ENCODE measurements around the gene KHDC4. TPM values are rescaled to one million over a fixed set of nuclear protein-coding genes. Genes with fewer than 3 reads are reported as not detected.
"Not testable (repeated sequence)": the region's sequence is repeated elsewhere in the genome, so short reads cannot be mapped to it uniquely, and the experiment has no call there.

The KHDC4 gene
- polyA plus RNA-seq, 1 donor from 2014 or later, result 97.1 TPM

DNA sequence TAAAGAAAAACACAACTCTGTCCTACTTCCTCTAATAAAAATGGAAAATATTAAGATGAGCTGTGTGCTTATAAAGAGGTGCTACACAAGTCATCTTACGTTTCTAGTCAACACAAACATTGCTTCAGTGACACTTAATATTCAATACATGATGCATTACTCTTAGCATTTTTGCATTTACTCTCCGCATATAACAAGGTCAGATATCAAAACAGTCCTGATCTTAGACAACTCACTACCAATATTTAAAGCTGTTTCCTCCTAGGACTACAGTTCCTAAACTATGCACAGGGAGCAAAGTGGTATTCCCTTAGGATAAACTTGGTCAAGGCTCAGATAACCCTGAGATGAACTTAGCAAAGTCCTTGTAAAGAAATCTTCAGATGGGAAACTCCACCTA lies 35.3 kb downstream of the KHDC4 start (continued):
- TF ChIP-seq EP300 (conservative IDR thresholded peaks at IDR 0.05; ENCODE audit: poor library complexity, severe bottlenecking), result no peak

DNA sequence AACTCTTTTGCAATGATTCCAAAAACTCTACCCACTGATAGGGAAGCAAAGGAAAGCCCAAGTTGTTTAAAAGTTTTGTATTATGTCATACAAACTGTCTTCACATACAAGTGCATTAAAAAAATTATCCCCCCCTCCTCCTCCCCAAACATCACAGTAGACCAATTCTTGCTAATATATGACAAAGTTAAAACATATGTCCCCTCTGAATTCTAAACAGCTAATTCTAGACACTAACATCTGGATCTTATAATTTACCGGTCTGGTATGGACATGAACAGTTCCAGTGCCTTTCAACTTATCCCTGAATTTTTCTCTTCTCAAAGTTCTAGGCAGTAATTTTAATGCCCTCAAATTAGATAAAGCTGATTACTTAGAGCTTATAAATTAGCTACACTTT lies 36.5 kb downstream of the KHDC4 start:
- Histone ChIP-seq H3K27me3 (ENCODE audit: insufficient read depth, low read depth, low read length) (no peaks in the 10 kb centered on the region), H3K36me3 (ENCODE audit: insufficient read depth, low read length) (peaks cover 9% of the 10 kb centered on the region), H3F3A (ENCODE audit: insufficient read depth, low read length, poor library complexity, severe bottlenecking) (no peaks in the 10 kb centered on the region), H3K4me3 (ENCODE audit: low read length) (no peak overlapping the region), H3K9me2 (ENCODE audit: insufficient read depth, low read length) (no peaks in the 10 kb centered on the region), H4K20me1 (ENCODE audit: insufficient read depth) (no peaks in the 10 kb centered on the region), H3K27ac (ENCODE audit: low read length) (no peak overlapping the region), H3K9me3 (ENCODE audit: low read length) (no peaks in the 10 kb centered on the region), H3K79me2 (replicated peaks; ENCODE audit: insufficient read depth, low read length) (no peaks in the 10 kb centered on the region), H2AFZ (ENCODE audit: low read depth, low read length) (no peak overlapping the region), H3K4me2 (ENCODE audit: low read length) (no peak overlapping the region), H3K9ac (ENCODE audit: low read length) (no peak overlapping the region)
- no peak for TF ChIP-seq SMC3 (conservative IDR thresholded peaks at IDR 0.05; ENCODE audit: poor library complexity)
- TF ChIP-seq RAD21 (conservative IDR thresholded peaks at IDR 0.05), result no peak
- TF ChIP-seq EZH2 (IDR thresholded peaks at IDR 0.05; ENCODE audit: borderline replicate concordance, insufficient read depth, low read length, poor library complexity, severe bottlenecking), result no peak
- TF ChIP-seq, protein P1, sequence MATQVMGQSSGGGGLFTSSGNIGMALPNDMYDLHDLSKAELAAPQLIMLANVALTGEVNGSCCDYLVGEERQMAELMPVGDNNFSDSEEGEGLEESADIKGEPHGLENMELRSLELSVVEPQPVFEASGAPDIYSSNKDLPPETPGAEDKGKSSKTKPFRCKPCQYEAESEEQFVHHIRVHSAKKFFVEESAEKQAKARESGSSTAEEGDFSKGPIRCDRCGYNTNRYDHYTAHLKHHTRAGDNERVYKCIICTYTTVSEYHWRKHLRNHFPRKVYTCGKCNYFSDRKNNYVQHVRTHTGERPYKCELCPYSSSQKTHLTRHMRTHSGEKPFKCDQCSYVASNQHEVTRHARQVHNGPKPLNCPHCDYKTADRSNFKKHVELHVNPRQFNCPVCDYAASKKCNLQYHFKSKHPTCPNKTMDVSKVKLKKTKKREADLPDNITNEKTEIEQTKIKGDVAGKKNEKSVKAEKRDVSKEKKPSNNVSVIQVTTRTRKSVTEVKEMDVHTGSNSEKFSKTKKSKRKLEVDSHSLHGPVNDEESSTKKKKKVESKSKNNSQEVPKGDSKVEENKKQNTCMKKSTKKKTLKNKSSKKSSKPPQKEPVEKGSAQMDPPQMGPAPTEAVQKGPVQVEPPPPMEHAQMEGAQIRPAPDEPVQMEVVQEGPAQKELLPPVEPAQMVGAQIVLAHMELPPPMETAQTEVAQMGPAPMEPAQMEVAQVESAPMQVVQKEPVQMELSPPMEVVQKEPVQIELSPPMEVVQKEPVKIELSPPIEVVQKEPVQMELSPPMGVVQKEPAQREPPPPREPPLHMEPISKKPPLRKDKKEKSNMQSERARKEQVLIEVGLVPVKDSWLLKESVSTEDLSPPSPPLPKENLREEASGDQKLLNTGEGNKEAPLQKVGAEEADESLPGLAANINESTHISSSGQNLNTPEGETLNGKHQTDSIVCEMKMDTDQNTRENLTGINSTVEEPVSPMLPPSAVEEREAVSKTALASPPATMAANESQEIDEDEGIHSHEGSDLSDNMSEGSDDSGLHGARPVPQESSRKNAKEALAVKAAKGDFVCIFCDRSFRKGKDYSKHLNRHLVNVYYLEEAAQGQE (IDR thresholded peaks at IDR 0.05; ENCODE audit: borderline replicate concordance), result no peak
- TF ChIP-seq, protein P2, sequence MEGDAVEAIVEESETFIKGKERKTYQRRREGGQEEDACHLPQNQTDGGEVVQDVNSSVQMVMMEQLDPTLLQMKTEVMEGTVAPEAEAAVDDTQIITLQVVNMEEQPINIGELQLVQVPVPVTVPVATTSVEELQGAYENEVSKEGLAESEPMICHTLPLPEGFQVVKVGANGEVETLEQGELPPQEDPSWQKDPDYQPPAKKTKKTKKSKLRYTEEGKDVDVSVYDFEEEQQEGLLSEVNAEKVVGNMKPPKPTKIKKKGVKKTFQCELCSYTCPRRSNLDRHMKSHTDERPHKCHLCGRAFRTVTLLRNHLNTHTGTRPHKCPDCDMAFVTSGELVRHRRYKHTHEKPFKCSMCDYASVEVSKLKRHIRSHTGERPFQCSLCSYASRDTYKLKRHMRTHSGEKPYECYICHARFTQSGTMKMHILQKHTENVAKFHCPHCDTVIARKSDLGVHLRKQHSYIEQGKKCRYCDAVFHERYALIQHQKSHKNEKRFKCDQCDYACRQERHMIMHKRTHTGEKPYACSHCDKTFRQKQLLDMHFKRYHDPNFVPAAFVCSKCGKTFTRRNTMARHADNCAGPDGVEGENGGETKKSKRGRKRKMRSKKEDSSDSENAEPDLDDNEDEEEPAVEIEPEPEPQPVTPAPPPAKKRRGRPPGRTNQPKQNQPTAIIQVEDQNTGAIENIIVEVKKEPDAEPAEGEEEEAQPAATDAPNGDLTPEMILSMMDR (IDR thresholded peaks at IDR 0.05; ENCODE audit: poor library complexity, severe bottlenecking), result no peak
- no peak for TF ChIP-seq TAF1 (IDR thresholded peaks at IDR 0.05; ENCODE audit: low read depth)

- H3K79me2 ChIP-seq (replicated peaks; ENCODE audit: insufficient read depth, low read length); H3K27ac ChIP-seq (ENCODE audit: low read length); H3K4me3 ChIP-seq (ENCODE audit: low read length); H3K9me3 ChIP-seq (ENCODE audit: low read length); H3K4me2 ChIP-seq (ENCODE audit: low read length); H3K9me2 ChIP-seq (ENCODE audit: insufficient read depth, low read length); H3K27me3 ChIP-seq (ENCODE audit: insufficient read depth, low read depth, low read length); H3K9ac ChIP-seq (ENCODE audit: low read length); H2AFZ ChIP-seq (ENCODE audit: low read depth, low read length); H3F3A ChIP-seq (ENCODE audit: insufficient read depth, low read length, poor library complexity, severe bottlenecking); H3K36me3 ChIP-seq (ENCODE audit: insufficient read depth, low read length); H4K20me1 ChIP-seq (ENCODE audit: insufficient read depth): not testable (repeated sequence)
Measured at GRCh38 chr1:155896476-155896875, 37.7 kb downstream of the KHDC4 start.

GRCh38 chr1:155895617-155896016 lies 38.6 kb downstream of the KHDC4 start:
- H3K9me2 ChIP-seq (ENCODE audit: insufficient read depth, low read length); H3K4me3 ChIP-seq (ENCODE audit: low read length); H4K20me1 ChIP-seq (ENCODE audit: insufficient read depth); H3K27me3 ChIP-seq (ENCODE audit: insufficient read depth, low read depth, low read length); H3K4me2 ChIP-seq (ENCODE audit: low read length); H3K9me3 ChIP-seq (ENCODE audit: low read length); H3F3A ChIP-seq (ENCODE audit: insufficient read depth, low read length, poor library complexity, severe bottlenecking); H3K36me3 ChIP-seq (ENCODE audit: insufficient read depth, low read length); H3K9ac ChIP-seq (ENCODE audit: low read length); H3K27ac ChIP-seq (ENCODE audit: low read length); H2AFZ ChIP-seq (ENCODE audit: low read depth, low read length); H3K79me2 ChIP-seq (replicated peaks; ENCODE audit: insufficient read depth, low read length): not testable (repeated sequence)

All from neural cell (in vitro differentiated cells).